Measurements from ENCODE around the gene THAP7. TPM values are rescaled to one million over a fixed set of nuclear protein-coding genes. Genes with fewer than 3 reads are reported as not detected.

THAP7 gene
- total and polyA plus RNA-seq, 2 of the 13 experiments (the other 11 are each of a cell fraction or from before 2014, with no cell fraction given) = 13.0 to 25.5 TPM

GRCh38 chr22:21012446-21013407, 10.8 kb upstream of the THAP7 start:
- CTCF ChIA-PET (ENCODE audit: low intra/inter-chr PET ratio, low total read pairs) = no interaction called here
- BruUV-seq (replicated peaks) = no TSS peak
- FAIRE-seq = no peak

More at GRCh38 chr22:21012446-21013407, 10.8 kb upstream of the THAP7 start:
- 37% methylated on average over 7 of the region's 14 CpGs for whole genome bisulfite sequencing (ENCODE audit: low lambda C conversion rate)
- H3K27me3 ChIP-seq (ENCODE audit: control insufficient read depth in 1 of 2, insufficient read depth in 2 of 2, low read length in 2 of 2) = peaks cover 0 to 5% of the 10 kb centered on the region in 2 experiments; a peak in 1 of 5 replicates
- ATAC-seq (no peak), DNase-seq (ENCODE audit: low spot score) (no peak)
- H2AFZ ChIP-seq (ENCODE audit: low read length) = no peak overlapping the region
- H3K36me3 ChIP-seq (replicated peaks in 1 of 2; ENCODE audit: control insufficient read depth in 1 of 2, insufficient read depth in 2 of 2, low read length in 2 of 2) = no peaks in the 10 kb centered on the region
- intact Hi-C loops (cut with micrococcal nuclease; ENCODE audit: unreplicated experiment) = no loop called here
- H3K4me3 ChIP-seq (replicated peaks in 1 of 3; ENCODE audit: insufficient read depth in 1 of 3, low read depth in 2 of 3, low read length in 3 of 3) = no peak overlapping the region
- POLR2A ChIA-PET = interaction anchor here (1.7 kb wide), 1 partner anchor 10 kb away, joined by 9 read pairs; the partner anchor contains the start of gene THAP7
- in situ Hi-C loops (cut with HindIII; ENCODE audit: extremely low pct_ligation_motif_present, low pct_unique_long_range_greater_than_20kb) = no loop called here
- H3K4me1 ChIP-seq (ENCODE audit: insufficient read depth, low read length) = peaks cover 46% of the 10 kb centered on the region
- no peaks in the 10 kb centered on the region for H3K9me3 ChIP-seq (ENCODE audit: low read length)
- H3K9ac ChIP-seq (ENCODE audit: insufficient read depth, low read depth, low read length) = no peak overlapping the region
- H3K27ac ChIP-seq (ENCODE audit: extremely low read length, insufficient read depth, low read length) = no peak overlapping the region
- no peaks in the 10 kb centered on the region for H3K79me2 ChIP-seq (ENCODE audit: insufficient read depth, low read length)
- no peak overlapping the region for H3K4me2 ChIP-seq (ENCODE audit: low read depth, low read length)
- H4K20me1 ChIP-seq (ENCODE audit: insufficient read depth, low read length) = no peaks in the 10 kb centered on the region
- TF ChIP-seq SRSF1 (optimal IDR thresholded peaks at IDR 0.05; ENCODE audit: low read depth, low read length) (no peak), ZBTB37 (CRISPR knock-in tag; IDR thresholded peaks at IDR 0.05) (no peak)
